Upper lobe of left lung (tissue), 4 donors: ENCODE data around the gene PUS7L.

Experiments used
- POLR2A ChIP-seq, 4 donors: fragments of 450-650 bp; IDR thresholded peaks; one replicate each; pipeline ENCODE4 v1.5.1; 2016 to 2017; ENCODE audit warnings: antibody characterized with exemption in 4 of 4, mild to moderate bottlenecking in 2 of 4
- POLR2AphosphoS5 ChIP-seq, 2 donors: sonication (generic); formaldehyde crosslinking; IDR thresholded peaks; one replicate each; pipeline ENCODE4 v1.5.1; 2017; ENCODE audit warnings: antibody characterized with exemption in 2 of 2
- TF ChIP-seq, protein P1 (sequence below), 6 experiments: fragments of 450-650 bp in 4 of 6; fragments of 200-600 bp in 2 of 6; sonication (generic) in 2 of 6; IDR thresholded peaks; one replicate each; pipeline ENCODE4 v1.5.1; 2016 to 2019; ENCODE audit warnings: antibody characterized with exemption in 6 of 6

- TF ChIP-seq, protein P1, sequence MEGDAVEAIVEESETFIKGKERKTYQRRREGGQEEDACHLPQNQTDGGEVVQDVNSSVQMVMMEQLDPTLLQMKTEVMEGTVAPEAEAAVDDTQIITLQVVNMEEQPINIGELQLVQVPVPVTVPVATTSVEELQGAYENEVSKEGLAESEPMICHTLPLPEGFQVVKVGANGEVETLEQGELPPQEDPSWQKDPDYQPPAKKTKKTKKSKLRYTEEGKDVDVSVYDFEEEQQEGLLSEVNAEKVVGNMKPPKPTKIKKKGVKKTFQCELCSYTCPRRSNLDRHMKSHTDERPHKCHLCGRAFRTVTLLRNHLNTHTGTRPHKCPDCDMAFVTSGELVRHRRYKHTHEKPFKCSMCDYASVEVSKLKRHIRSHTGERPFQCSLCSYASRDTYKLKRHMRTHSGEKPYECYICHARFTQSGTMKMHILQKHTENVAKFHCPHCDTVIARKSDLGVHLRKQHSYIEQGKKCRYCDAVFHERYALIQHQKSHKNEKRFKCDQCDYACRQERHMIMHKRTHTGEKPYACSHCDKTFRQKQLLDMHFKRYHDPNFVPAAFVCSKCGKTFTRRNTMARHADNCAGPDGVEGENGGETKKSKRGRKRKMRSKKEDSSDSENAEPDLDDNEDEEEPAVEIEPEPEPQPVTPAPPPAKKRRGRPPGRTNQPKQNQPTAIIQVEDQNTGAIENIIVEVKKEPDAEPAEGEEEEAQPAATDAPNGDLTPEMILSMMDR (IDR thresholded peaks at IDR 0.05), result no peak
- TF ChIP-seq POLR2AphosphoS5 (IDR thresholded peaks at IDR 0.05), result no peak
- TF ChIP-seq POLR2A (IDR thresholded peaks at IDR 0.05), result no peak
Measured at GRCh38 chr12:43692064-43692463, 66.5 kb downstream of the PUS7L start.
